Cardiac fibroblast (primary cell): Measurements from ENCODE around the gene RDH12.

ENCODE experiments used
- DNase-seq, 2 donors: peaks; one replicate each; pipeline versions ENCODE4 v3.0.0 to v3.0.0-alpha.2; 2010; ENCODE audit warnings: low read depth in 2 of 2
- H3K4me3 ChIP-seq, 2 donors: replicated peaks in 1 of 2; 1 replicate in 1 of 2; 2 replicates in 1 of 2; pipeline ENCODE4 v1.5.1; 2011; ENCODE audit warnings: low read depth in 2 of 2, low read length in 2 of 2, mild to moderate bottlenecking in 2 of 2, moderate library complexity in 1 of 2
- CTCF ChIP-seq: IDR thresholded peaks from one replicate; pipeline ENCODE4 v1.5.1; 2011; ENCODE audit warnings: low read depth, mild to moderate bottlenecking, low read length, inconsistent platforms

RDH12 gene

GRCh38 chr14:67680121-67680602 lies 21.5 kb upstream of the RDH12 start:
- TF ChIP-seq CTCF = no peak
- no peak overlapping the region for H3K4me3 ChIP-seq
- DNase-seq = peak; percentile 88 to 89

- H3K4me3 ChIP-seq = no peak overlapping the region
- DNase-seq = no peak
- TF ChIP-seq CTCF = no peak
These were observed 20.7 kb upstream of the RDH12 start for GRCh38 chr14:67680941-67681340.

GRCh38 chr14:67683842-67684241 lies 17.8 kb upstream of the RDH12 start:
- DNase-seq = no peak
- H3K4me3 ChIP-seq = no peak overlapping the region
- no peak for TF ChIP-seq CTCF

- TF ChIP-seq CTCF = no peak
- no peak for DNase-seq
- H3K4me3 ChIP-seq = no peak overlapping the region
These were observed 11.7 kb upstream of the RDH12 start for GRCh38 chr14:67690011-67690410.

GRCh38 chr14:67694791-67695393 lies 6.8 kb upstream of the RDH12 start:
- DNase-seq = peak; percentile 91 to 96
- peak overlapping the region; percentile 81 to 90 for H3K4me3 ChIP-seq
- no peak for TF ChIP-seq CTCF

GRCh38 chr14:67695394-67695949 lies 6.2 kb upstream of the RDH12 start, which contains the start of gene RDH11:
RDH11 (minus strand) TSS chr14:67695764; CDS start chr14:67695703, 61 bp downstream.
- DNase-seq = peak; percentile 92 to 93
- peak within 1 kb of the TSS; percentile 81 to 90 for H3K4me3 ChIP-seq
- TF ChIP-seq CTCF = no peak
